Astrocyte of the spinal cord (primary cell): ENCODE measurements around the gene OR1F1.

Experiments used
- DNase-seq: peaks from one replicate; pipeline ENCODE4 v3.0.0; 2011; ENCODE audit warnings: low read depth, low spot score
- H3K4me3 ChIP-seq: 2 replicates; pipeline ENCODE4 v1.5.1; 2011; ENCODE audit warnings: low read depth, mild to moderate bottlenecking, low read length, moderate library complexity
- in situ Hi-C: cut with HindIII; loops from 2 replicates; pipeline ENCODE4 v1.10.0; 2017; ENCODE audit warnings: low sequenced_read_pairs
- TF ChIP-seq, protein P1 (sequence below): IDR thresholded peaks from 2 replicates; pipeline ENCODE4 v1.5.1; 2012; ENCODE audit warnings: low read depth, mild to moderate bottlenecking, low read length, inconsistent platforms

Gene OR1F1

DNA sequence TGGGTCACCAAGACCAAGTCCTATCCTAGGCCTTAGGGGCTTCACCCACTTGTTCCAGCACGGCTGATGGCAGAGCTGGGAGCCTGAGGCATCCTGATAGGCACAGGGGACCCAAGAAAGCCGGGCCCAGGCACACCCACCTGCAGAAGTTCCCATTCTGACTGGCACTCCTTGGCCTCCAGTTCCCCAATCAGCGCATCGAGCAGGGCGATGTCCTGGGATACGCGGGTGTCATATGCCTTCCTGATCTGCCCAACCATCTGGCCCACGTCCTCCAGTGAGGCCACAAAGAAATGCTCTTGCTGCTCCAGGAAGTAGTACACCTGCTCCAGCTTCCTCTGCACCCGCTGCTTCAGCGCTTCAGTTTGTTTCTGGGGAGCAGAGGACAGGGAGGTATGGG lies 58.9 kb downstream of the OR1F1 start:
- DNase-seq = no peak
- H3K4me3 ChIP-seq = no peak overlapping the region
- TF ChIP-seq, protein P1, sequence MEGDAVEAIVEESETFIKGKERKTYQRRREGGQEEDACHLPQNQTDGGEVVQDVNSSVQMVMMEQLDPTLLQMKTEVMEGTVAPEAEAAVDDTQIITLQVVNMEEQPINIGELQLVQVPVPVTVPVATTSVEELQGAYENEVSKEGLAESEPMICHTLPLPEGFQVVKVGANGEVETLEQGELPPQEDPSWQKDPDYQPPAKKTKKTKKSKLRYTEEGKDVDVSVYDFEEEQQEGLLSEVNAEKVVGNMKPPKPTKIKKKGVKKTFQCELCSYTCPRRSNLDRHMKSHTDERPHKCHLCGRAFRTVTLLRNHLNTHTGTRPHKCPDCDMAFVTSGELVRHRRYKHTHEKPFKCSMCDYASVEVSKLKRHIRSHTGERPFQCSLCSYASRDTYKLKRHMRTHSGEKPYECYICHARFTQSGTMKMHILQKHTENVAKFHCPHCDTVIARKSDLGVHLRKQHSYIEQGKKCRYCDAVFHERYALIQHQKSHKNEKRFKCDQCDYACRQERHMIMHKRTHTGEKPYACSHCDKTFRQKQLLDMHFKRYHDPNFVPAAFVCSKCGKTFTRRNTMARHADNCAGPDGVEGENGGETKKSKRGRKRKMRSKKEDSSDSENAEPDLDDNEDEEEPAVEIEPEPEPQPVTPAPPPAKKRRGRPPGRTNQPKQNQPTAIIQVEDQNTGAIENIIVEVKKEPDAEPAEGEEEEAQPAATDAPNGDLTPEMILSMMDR = no peak
- in situ Hi-C loops = no loop called here

DNA sequence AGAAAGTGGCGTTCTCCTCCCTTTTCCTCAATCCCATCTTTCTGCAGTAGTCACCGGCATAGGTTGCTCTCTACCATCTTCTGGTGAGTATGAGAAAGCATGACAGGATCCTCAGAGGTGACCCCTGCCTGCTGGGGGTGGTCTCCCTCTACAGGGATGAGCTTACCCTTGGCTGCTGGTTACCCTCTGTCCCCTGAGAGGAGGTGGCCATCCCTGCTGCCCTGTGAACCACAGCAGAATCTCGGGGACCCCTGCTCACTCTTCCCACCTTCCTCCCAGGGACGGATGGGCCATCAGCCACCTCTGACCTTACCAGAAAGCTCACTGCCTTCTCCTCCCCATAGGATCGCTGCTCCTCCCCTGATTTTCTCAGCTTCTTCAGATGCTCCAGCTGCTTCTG lies 60.6 kb downstream of the OR1F1 start:
- DNase-seq = no peak
- no peak overlapping the region for H3K4me3 ChIP-seq
- TF ChIP-seq, protein P1 = no peak
- in situ Hi-C loops = no loop called here

DNA sequence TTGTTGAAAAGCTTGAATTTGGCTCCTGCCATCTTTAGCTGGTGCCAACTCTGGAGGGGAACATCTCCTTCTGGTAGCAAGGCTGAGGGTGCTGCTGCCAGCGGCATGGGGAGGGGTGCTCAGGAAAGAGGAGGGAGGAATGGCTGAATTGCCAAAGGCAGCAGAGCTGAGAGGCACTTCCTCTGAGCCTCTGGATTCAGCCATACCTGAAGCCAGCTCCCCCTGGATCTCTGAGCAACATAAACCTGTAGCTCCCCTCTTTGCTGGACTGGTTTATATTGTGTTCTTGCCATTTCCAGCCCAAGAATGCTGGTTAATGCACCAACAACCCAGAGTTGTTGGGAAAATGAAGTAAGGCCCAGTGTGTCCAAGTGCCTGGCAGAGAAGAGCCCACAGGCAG lies 61.0 kb downstream of the OR1F1 start:
- TF ChIP-seq, protein P1 = no peak
- DNase-seq = no peak
- in situ Hi-C loops = no loop called here
- H3K4me3 ChIP-seq = no peak overlapping the region

DNA sequence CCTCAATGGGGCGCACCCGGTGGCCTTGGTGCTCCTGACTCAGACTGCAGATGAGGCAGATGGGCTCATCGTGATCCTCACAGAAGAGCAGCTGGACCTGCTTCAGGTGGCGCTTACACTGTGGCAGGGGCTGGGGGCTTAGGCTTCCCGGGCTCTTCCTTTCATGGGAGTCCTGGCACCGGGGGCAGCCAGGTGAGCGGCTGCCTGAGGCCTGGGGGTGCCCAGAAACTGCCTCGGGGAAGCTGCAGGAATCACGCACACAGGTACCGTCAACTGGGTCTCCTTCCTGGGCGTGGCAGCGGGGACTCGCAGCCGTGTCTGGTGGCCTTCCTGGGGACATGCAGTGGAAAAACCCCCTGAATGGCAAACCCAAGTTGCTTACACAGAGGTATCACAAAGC lies 61.4 kb downstream of the OR1F1 start:
- DNase-seq = no peak
- H3K4me3 ChIP-seq = no peak overlapping the region
- TF ChIP-seq, protein P1 = no peak
- in situ Hi-C loops = no loop called here

DNA sequence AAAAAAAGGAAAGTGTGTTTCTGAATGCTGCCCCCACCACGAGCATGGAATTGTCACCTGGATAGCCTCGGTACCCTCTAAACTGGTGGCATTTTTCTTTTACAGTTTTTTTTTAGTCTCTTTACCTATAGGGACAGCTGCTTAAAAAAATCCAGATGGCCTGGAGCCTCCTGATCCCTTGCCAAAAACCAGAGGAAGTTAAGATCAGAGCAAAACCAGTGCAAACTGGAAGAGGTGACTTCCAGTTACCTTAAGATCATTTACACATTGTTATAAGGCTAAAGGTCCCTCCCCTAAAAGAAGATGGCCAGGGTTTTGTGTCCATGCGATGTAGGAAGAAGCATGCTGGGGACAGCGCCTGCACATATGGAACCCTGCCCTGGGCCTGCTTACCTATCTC lies 65.0 kb downstream of the OR1F1 start:
- H3K4me3 ChIP-seq = no peak overlapping the region
- in situ Hi-C loops = no loop called here
- DNase-seq = no peak
- TF ChIP-seq, protein P1 = no peak

DNA sequence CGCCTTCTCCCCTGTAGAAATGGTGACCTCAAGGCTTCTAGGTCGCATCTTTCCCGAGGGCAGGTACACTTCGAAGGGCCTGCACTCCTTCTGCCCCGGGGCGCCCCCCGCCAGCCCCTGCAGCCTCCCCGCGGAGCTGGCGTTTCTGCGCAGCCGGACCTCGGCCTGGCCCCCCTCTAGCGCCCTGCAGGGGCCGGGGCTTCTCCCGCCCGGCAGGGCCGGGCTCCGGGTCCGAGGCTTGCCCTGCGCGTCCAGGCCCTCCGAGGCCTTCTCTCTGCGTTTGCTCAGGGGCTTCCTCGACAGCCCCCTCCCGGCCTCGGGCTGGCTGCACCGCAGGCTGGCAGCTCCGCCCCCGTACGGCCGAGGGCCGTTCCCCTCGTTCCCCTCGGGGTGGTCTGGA lies 66.3 kb downstream of the OR1F1 start:
- TF ChIP-seq, protein P1 = no peak
- H3K4me3 ChIP-seq = no peak overlapping the region
- in situ Hi-C loops = no loop called here
- DNase-seq = no peak
